Neural cell (in vitro differentiated cells): Measurements from ENCODE around the gene TRPM6.

ENCODE experiments used
- CTCF ChIP-seq: fragments of 450-650 bp; IDR thresholded peaks from 2 replicates; pipeline ENCODE4 v1.5.1; 2014; ENCODE audit warnings: antibody characterized with exemption, mild to moderate bottlenecking, moderate library complexity; ENCODE audit not compliant: poor library complexity, severe bottlenecking
- EZH2 ChIP-seq: fragments of 200-600, 300-800 bp; shearing (Covaris generic), sonication (generic); IDR thresholded peaks from 2 replicates; pipeline ENCODE4 v1.6.1; 2014; ENCODE audit warnings: antibody characterized with exemption, low read length, borderline replicate concordance, mild to moderate bottlenecking; ENCODE audit not compliant: insufficient read depth, poor library complexity, severe bottlenecking
- MXI1 ChIP-seq: fragments of 450-650 bp; conservative IDR thresholded peaks from 2 replicates; pipeline ENCODE4 v1.6.1; 2014; ENCODE audit warnings: antibody characterized with exemption, mild to moderate bottlenecking; ENCODE audit not compliant: poor library complexity, severe bottlenecking
- POLR2AphosphoS5 ChIP-seq: IDR thresholded peaks from 2 replicates; pipeline ENCODE4 v1.6.1; 2012

- TF ChIP-seq CTCF, result no peak
- TF ChIP-seq EZH2, result no peak
- TF ChIP-seq POLR2AphosphoS5, result no peak
- TF ChIP-seq MXI1, result no peak
Observed at GRCh38 chr9:74910036-74910435, 22.3 kb upstream of the TRPM6 start.
